Breast epithelium (tissue), 4 donors: ENCODE results near the gene CAMTA1. TPM values are rescaled to one million over a fixed set of nuclear protein-coding genes. Genes with fewer than 3 reads are reported as not detected.

ENCODE experiments used
- DNase-seq, 2 donors: peaks; one replicate each; pipeline ENCODE4 v3.0.0-alpha.2; 2019; ENCODE audit warnings: low spot score in 2 of 2
- H3K27ac ChIP-seq, 2 donors: fragments of 200-600 bp; sonication (generic) in 1 of 2; one replicate each; pipeline ENCODE4 v1.5.1; 2016 to 2019; ENCODE audit warnings: mild to moderate bottlenecking in 1 of 2
- H3K27me3 ChIP-seq, 2 donors: fragments of 200-600 bp; sonication (generic) in 1 of 2; one replicate each; pipeline versions ENCODE4 v1.5.1 to v1.6.0; 2017 to 2019; ENCODE audit warnings: control low read depth in 1 of 2, mild to moderate bottlenecking in 1 of 2
- H3K36me3 ChIP-seq: fragments of 200-600 bp; one replicate; pipeline ENCODE4 v1.5.1; 2019
- H3K4me1 ChIP-seq, 2 donors: fragments of 200-600 bp; sonication (generic); one replicate each; pipeline ENCODE4 v1.5.1; 2016 to 2019; ENCODE audit warnings: control low read depth in 1 of 2
- H3K4me3 ChIP-seq, 3 donors: fragments of 200-600 bp; sonication (generic); 1 replicate in 2 of 3; 2 replicates in 1 of 3; pipeline ENCODE4 v1.5.1; 2016 to 2019; ENCODE audit warnings: mild to moderate bottlenecking in 3 of 3, moderate library complexity in 2 of 3
- H3K9me3 ChIP-seq, 2 donors: fragments of 200-600 bp; sonication (generic) in 1 of 2; one replicate each; pipeline ENCODE4 v1.5.1; 2016 to 2019; ENCODE audit warnings: control low read depth in 1 of 2
- POLR2A ChIP-seq: fragments of 450-650 bp; IDR thresholded peaks from one replicate; pipeline ENCODE4 v1.6.1; 2016; ENCODE audit warnings: antibody characterized with exemption, mild to moderate bottlenecking, moderate library complexity
- POLR2AphosphoS5 ChIP-seq, 3 donors: sonication (generic); formaldehyde crosslinking; IDR thresholded peaks; one replicate each; pipeline ENCODE4 v1.6.1; 2017; ENCODE audit warnings: antibody characterized with exemption in 3 of 3
- intact Hi-C: fragments of 100-400 bp; cut with DNase I; formaldehyde crosslinking; loops from one replicate; pipeline ENCODE4 v1.15.1; 2023; ENCODE audit warnings: low total_unique reads
- total RNA-seq, 3 donors: library from RNA; depleted of rRNA; stranded (reverse); fragments of >200 nt; gene quantifications; one replicate each; pipeline ENCODE4 v1.1.0, GENCODE V29; 2016
- TF ChIP-seq, protein P1 (sequence below), 3 donors: fragments of 450-650 bp; IDR thresholded peaks; one replicate each; pipeline ENCODE4 v1.5.1; 2016 to 2017; ENCODE audit warnings: antibody characterized with exemption in 3 of 3, mild to moderate bottlenecking in 3 of 3, moderate library complexity in 3 of 3

The CAMTA1 gene
- total RNA-seq, 3 donors from 2014 or later: 53.4 to 84.0 (median 61.9) TPM

DNA sequence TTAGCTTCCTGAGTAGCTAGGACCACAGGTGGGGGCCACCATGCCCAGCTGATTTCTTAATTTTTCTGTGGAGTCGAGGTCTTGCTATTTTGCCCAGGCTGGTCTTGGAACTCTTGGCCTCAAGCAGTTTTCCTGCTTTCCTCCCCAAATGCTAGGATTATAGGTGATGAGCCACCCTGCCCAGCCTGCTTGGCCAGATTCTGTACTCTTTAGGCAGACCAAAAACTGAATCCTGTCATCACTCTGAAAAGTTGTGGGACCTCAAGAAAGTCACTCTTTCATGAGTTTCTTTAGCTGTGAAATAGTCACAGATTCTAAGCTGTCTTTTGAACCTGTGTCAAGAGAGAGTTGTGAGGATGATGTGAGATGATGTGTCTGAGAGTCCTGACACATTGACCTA lies 105.4 kb downstream of the CAMTA1 start:
- Histone ChIP-seq H3K27ac (no peak overlapping the region), H3K4me1 (peaks cover 0 to 8% of the 10 kb centered on the region in 2 donors), H3K36me3 (no peaks in the 10 kb centered on the region), H3K9me3 (no peaks in the 10 kb centered on the region), H3K4me3 (no peak overlapping the region), H3K27me3 (no peaks in the 10 kb centered on the region)
- intact Hi-C loops: no loop called here
- TF ChIP-seq POLR2AphosphoS5 (IDR thresholded peaks at IDR 0.05) (no peak), POLR2A (no peak)
- TF ChIP-seq, protein P1, sequence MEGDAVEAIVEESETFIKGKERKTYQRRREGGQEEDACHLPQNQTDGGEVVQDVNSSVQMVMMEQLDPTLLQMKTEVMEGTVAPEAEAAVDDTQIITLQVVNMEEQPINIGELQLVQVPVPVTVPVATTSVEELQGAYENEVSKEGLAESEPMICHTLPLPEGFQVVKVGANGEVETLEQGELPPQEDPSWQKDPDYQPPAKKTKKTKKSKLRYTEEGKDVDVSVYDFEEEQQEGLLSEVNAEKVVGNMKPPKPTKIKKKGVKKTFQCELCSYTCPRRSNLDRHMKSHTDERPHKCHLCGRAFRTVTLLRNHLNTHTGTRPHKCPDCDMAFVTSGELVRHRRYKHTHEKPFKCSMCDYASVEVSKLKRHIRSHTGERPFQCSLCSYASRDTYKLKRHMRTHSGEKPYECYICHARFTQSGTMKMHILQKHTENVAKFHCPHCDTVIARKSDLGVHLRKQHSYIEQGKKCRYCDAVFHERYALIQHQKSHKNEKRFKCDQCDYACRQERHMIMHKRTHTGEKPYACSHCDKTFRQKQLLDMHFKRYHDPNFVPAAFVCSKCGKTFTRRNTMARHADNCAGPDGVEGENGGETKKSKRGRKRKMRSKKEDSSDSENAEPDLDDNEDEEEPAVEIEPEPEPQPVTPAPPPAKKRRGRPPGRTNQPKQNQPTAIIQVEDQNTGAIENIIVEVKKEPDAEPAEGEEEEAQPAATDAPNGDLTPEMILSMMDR (IDR thresholded peaks at IDR 0.05): no peak
- DNase-seq: no peak

DNA sequence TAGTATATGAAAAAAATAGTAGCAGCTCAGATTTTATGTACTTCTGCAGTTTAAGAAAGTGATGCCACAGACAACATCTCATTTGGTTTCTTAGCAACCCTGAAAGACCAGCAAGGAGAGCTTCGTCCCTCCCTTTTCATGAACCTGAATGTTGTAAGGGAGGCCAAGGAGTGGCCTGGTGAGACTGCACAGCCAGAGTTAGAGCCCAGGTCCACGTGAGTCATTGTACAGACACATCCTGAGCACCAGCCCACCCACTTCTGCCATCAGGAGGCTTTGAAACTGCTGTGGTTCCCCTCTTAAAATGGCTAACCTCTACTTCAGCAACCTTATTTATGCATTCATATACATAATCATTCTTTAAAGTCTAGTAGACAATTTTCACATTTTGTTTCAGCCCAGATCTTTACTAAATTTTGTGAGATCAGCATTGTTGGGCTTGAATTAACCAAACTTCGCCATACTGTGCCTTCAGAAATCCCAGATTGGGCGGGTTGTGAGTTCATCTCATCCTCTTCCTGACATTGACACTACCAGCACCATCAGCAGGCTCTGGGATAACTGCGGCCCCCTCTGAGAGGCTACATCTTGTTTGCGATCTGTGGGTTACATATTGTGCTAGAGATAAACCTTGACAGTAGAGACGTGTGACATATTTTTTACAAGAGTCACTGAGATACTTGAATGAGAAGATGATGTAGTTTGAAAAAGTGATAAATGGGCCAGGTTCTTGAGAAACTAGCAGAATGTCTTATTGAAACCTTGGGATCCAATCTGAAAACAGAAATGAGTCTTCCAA lies 106.7 kb downstream of the CAMTA1 start:
- no peak overlapping the region for H3K27ac ChIP-seq
- TF ChIP-seq POLR2AphosphoS5 (IDR thresholded peaks at IDR 0.05): no peak
- TF ChIP-seq POLR2A: no peak
- TF ChIP-seq, protein P1 (IDR thresholded peaks at IDR 0.05): no peak
- intact Hi-C loops: no loop called here
- H3K4me3 ChIP-seq: no peak overlapping the region
- H3K27me3 ChIP-seq: no peaks in the 10 kb centered on the region
- DNase-seq: no peak
- H3K36me3 ChIP-seq: no peaks in the 10 kb centered on the region
- H3K4me1 ChIP-seq: peaks cover 0 to 8% of the 10 kb centered on the region in 2 donors
- H3K9me3 ChIP-seq: no peaks in the 10 kb centered on the region

DNA sequence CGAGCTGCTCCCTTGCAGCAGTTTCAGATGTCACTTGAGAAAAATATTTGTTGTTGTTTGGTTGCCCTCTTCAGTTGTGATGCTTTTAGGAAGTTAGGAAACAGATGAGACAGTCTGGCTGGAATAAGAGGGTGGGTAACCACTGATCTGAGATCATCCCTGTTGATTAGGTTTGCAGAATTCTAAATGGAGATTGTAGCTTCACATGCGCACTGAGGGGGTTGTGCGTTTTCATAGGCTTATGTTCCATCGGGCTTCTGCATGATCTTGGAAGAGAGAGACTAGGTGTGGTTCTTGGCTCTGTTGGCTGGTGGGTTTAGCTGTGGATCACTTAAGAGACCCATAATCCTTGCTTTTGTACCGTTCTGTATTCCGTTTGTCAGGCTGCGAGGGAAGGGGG lies 108.1 kb downstream of the CAMTA1 start:
- Histone ChIP-seq H3K27ac (no peak overlapping the region), H3K4me1 (peaks cover 0 to 8% of the 10 kb centered on the region in 2 donors), H3K9me3 (no peaks in the 10 kb centered on the region), H3K27me3 (no peaks in the 10 kb centered on the region), H3K36me3 (no peaks in the 10 kb centered on the region), H3K4me3 (no peak overlapping the region)
- TF ChIP-seq POLR2A (no peak), POLR2AphosphoS5 (IDR thresholded peaks at IDR 0.05) (no peak)
- TF ChIP-seq, protein P1 (IDR thresholded peaks at IDR 0.05): no peak
- no peak for DNase-seq
- intact Hi-C loops: no loop called here

DNA sequence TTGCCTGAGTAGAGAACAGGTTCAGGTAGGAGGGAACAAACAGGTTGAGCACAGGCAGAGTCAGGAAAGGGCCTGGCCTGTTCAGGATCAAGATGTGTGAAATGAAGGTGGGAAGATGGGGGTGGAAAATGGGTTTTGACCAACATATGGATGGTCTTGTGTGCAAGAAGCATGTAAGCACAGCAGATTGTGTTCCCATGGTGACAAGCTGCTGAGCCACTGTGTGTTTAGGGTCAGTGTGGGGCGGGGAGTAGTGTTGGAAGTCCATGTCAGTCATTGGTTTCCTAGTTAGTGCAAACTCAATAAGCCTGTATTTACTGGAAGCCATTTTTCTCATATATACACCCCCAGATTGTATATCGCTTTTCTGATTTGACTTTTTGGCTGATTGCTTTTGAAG lies 111.9 kb downstream of the CAMTA1 start:
- Histone ChIP-seq H3K4me3 (no peak overlapping the region), H3K4me1 (no peaks in the 10 kb centered on the region), H3K9me3 (no peaks in the 10 kb centered on the region), H3K27ac (no peak overlapping the region), H3K27me3 (no peaks in the 10 kb centered on the region), H3K36me3 (no peaks in the 10 kb centered on the region)
- intact Hi-C loops: no loop called here
- TF ChIP-seq POLR2AphosphoS5 (IDR thresholded peaks at IDR 0.05) (no peak), POLR2A (no peak)
- TF ChIP-seq, protein P1 (IDR thresholded peaks at IDR 0.05): no peak
- no peak for DNase-seq

DNA sequence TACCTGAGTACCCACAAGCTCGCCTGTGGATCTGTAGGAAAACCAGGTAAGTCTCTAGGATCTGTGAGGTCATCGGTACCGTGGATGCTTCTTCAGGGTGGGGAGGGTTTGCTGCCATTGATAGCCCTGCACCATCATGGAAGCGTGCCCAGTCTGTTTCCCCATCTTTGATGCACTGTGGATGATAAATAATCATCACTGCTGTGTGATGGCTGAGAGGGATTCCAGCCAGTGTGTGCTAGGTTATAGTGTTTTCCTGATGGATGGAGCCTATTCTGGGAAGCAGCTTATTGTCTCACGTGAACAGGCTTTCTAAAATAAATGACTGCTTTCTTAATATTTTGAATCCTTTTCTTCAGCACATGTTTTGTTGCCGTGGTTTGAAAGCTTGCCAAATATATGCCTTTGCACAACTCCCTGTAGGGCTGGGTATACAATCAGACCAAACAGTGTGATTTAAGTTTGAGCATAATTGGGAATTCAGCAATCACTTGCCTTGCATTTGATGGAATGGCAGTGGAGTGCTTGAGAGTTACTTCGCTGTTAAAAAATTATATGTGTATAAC lies 113.8 kb downstream of the CAMTA1 start:
- no peaks in the 10 kb centered on the region for H3K9me3 ChIP-seq
- no peak for DNase-seq
- TF ChIP-seq, protein P1 (IDR thresholded peaks at IDR 0.05): no peak
- TF ChIP-seq POLR2AphosphoS5 (IDR thresholded peaks at IDR 0.05) (no peak), POLR2A (no peak)
- H3K36me3 ChIP-seq: no peaks in the 10 kb centered on the region
- intact Hi-C loops: no loop called here
- no peak overlapping the region for H3K4me3 ChIP-seq
- no peaks in the 10 kb centered on the region for H3K27me3 ChIP-seq
- H3K4me1 ChIP-seq: no peaks in the 10 kb centered on the region
- H3K27ac ChIP-seq: no peak overlapping the region
